Measurements from ENCODE around the gene MICAL2. TPM values are rescaled to one million over a fixed set of nuclear protein-coding genes. Genes with fewer than 3 reads are reported as not detected.

The MICAL2 gene
- total and polyA plus RNA-seq, 2 of the 8 experiments (the other 6 are each of a cell fraction or from before 2014, with no cell fraction given): 1.3 to 4.1 TPM

- no peaks in the 10 kb centered on the region for H3K36me3 ChIP-seq (ENCODE audit: control insufficient read depth in 2 of 4, insufficient read depth in 4 of 4, low read length in 3 of 4)
- H4K8ac ChIP-seq (ENCODE audit: extremely low read depth, insufficient read depth, low read length): no peak overlapping the region
- H3K27ac ChIP-seq (ENCODE audit: low read depth, low read length): no peak overlapping the region
- no peak overlapping the region for H4K5ac ChIP-seq (ENCODE audit: insufficient read length, low read depth, low read length)
- H3K4ac ChIP-seq (replicated peaks; ENCODE audit: insufficient read length, low read depth, low read length): no peak overlapping the region
- WGBS, 2 experiments (ENCODE audit: extremely low coverage in 1 of 2, insufficient coverage in 1 of 2, insufficient read length in 1 of 2, insufficient replicate concordance in 2 of 2, low coverage in 1 of 2, low lambda C conversion rate in 2 of 2, missing lambda C conversion rate in 1 of 2): 82% methylated on average over 3 of the region's 3 CpGs; no CpG with 5 or more reads in 1 of the 2 experiments
- CTCF ChIA-PET (ENCODE audit: partially characterized antibody): interaction anchor here (0.7 to 10.7 kb wide), 44 partner anchors 8 to 354 kb away, joined by 3 to 137 read pairs (median 6); partner anchors contain the start of gene MICAL2
- no peak overlapping the region for H2BK20ac ChIP-seq (ENCODE audit: low read length)
- no peaks in the 10 kb centered on the region for H3K79me2 ChIP-seq (ENCODE audit: control insufficient read depth in 1 of 2, insufficient read depth in 2 of 2, low read length in 2 of 2)
- no peak overlapping the region for H2AK5ac ChIP-seq (ENCODE audit: low read depth, low read length)
- no peak overlapping the region for H3K56ac ChIP-seq (replicated peaks; ENCODE audit: insufficient read length, low read depth, low read length)
- no peak overlapping the region for H3K4me2 ChIP-seq (ENCODE audit: insufficient read depth in 1 of 2, low read depth in 2 of 2, low read length in 2 of 2)
- H2BK15ac ChIP-seq (ENCODE audit: low read length): no peak overlapping the region
- H3K79me1 ChIP-seq (ENCODE audit: low read depth, low read length): no peaks in the 10 kb centered on the region
- no peaks in the 10 kb centered on the region for H3K23me2 ChIP-seq (ENCODE audit: low read depth, low read length)
- H3K23ac ChIP-seq (ENCODE audit: insufficient read length): no peak overlapping the region
- no peak overlapping the region for H2BK120ac ChIP-seq (replicated peaks; ENCODE audit: low read depth, low read length)
- H4K91ac ChIP-seq (replicated peaks; ENCODE audit: insufficient read length, low read length): no peak overlapping the region
- H3K4me3 ChIP-seq (ENCODE audit: extremely low read depth in 1 of 4, insufficient read depth in 2 of 4, low read depth in 3 of 4, low read length in 4 of 4): no peak overlapping the region
- no peaks in the 10 kb centered on the region for H3K9me3 ChIP-seq (ENCODE audit: insufficient read depth in 2 of 2, low read depth in 1 of 2, low read length in 1 of 2)
- no peaks in the 10 kb centered on the region for H4K20me1 ChIP-seq (replicated peaks in 1 of 2; ENCODE audit: control insufficient read depth in 1 of 2, insufficient read depth in 2 of 2, low read length in 2 of 2)
- DNase-seq (ENCODE audit: low read depth in 1 of 2, low spot score in 2 of 2) (no peak), FAIRE-seq (no peak)
- no peak overlapping the region for H3K14ac ChIP-seq (ENCODE audit: insufficient read length)
- H3K18ac ChIP-seq (ENCODE audit: extremely low read depth, low read length): no peak overlapping the region
- no peak overlapping the region for H2AFZ ChIP-seq (ENCODE audit: low read length)
- peaks cover 0 to 6% (median 1%) of the 10 kb centered on the region in 4 experiments; a peak in 3 of 7 replicates for H3K4me1 ChIP-seq (replicated peaks in 1 of 4; ENCODE audit: control insufficient read depth in 3 of 4, insufficient read depth in 4 of 4, low read length in 3 of 4)
- H2BK12ac ChIP-seq (ENCODE audit: low read depth, low read length): no peak overlapping the region
- no peak overlapping the region for H2BK5ac ChIP-seq (ENCODE audit: low read depth, low read length)
- POLR2A ChIA-PET (ENCODE audit: partially characterized antibody): no interaction called here
- H3K27me3 ChIP-seq (replicated peaks in 1 of 4; ENCODE audit: control insufficient read depth in 3 of 4, extremely low read depth in 1 of 4, insufficient read depth in 3 of 4, low read length in 3 of 4): no peaks in the 10 kb centered on the region
- H3K9ac ChIP-seq (replicated peaks in 1 of 4; ENCODE audit: extremely low read depth in 1 of 4, low read depth in 3 of 4, low read length in 3 of 4): no peak overlapping the region
- TF ChIP-seq CBX5 (IDR thresholded peaks at IDR 0.05; ENCODE audit: low read depth, low read length) (no peak), TAF7 (optimal IDR thresholded peaks at IDR 0.05; ENCODE audit: borderline replicate concordance, low read depth, low read length) (no peak), CEBPB (IDR thresholded peaks at IDR 0.05; ENCODE audit: low read depth, low read length) (no peak), NRF1 (IDR thresholded peaks at IDR 0.05; ENCODE audit: low read depth, low read length) (no peak), JUN (IDR thresholded peaks at IDR 0.05; ENCODE audit: low read depth, low read length) (no peak), HDAC2 (IDR thresholded peaks at IDR 0.05; ENCODE audit: borderline replicate concordance in 1 of 2, low read depth in 2 of 2, low read length in 2 of 2) (no peak), POLR2AphosphoS5 (IDR thresholded peaks at IDR 0.05; ENCODE audit: low read depth, low read length) (no peak), POU5F1 (IDR thresholded peaks at IDR 0.05; ENCODE audit: low read depth, low read length) (no peak), CREB1 (IDR thresholded peaks at IDR 0.05) (no peak), E2F6 (IDR thresholded peaks at IDR 0.05) (no peak)
Observed at GRCh38 chr11:12237381-12237784, 127.0 kb downstream of the MICAL2 start.

Data from H1 (cell line).